H9 (cell line): ENCODE measurements around the gene TBC1D22A. TPM values are rescaled to one million over a fixed set of nuclear protein-coding genes. Genes with fewer than 3 reads are reported as not detected.

ENCODE experiments used
- DNase-seq: peaks from one replicate; pipeline ENCODE4 v3.0.0-alpha.2; 2017
- H2AFZ ChIP-seq: one replicate; pipeline ENCODE4 v1.6.1; 2013; ENCODE audit warnings: mild to moderate bottlenecking, low read length, control low read depth, moderate library complexity
- H2AK5ac ChIP-seq: 2 replicates; pipeline ENCODE4 v1.6.1; 2013; ENCODE audit warnings: low read length, control low read depth, mixed read lengths; ENCODE audit not compliant: insufficient read length
- H2BK120ac ChIP-seq: one replicate; pipeline ENCODE4 v1.6.1; 2013; ENCODE audit warnings: low read depth, mild to moderate bottlenecking, low read length, control low read depth, inconsistent platforms; ENCODE audit not compliant: poor library complexity, severe bottlenecking
- H2BK12ac ChIP-seq: 2 replicates; pipeline ENCODE4 v1.6.1; 2013; ENCODE audit warnings: low read length, control low read depth, mixed read lengths, low read depth; ENCODE audit not compliant: insufficient read length
- H2BK15ac ChIP-seq: 2 replicates; pipeline ENCODE4 v1.6.1; 2013; ENCODE audit warnings: low read depth, low read length, control low read depth
- H2BK20ac ChIP-seq: one replicate; pipeline ENCODE4 v1.6.1; 2013; ENCODE audit warnings: low read depth, mild to moderate bottlenecking, low read length, control low read depth, inconsistent platforms; ENCODE audit not compliant: poor library complexity, severe bottlenecking
- H2BK5ac ChIP-seq: 2 replicates; pipeline ENCODE4 v1.6.1; 2013; ENCODE audit warnings: low read length, control low read depth, mixed read lengths; ENCODE audit not compliant: insufficient read length
- H3K14ac ChIP-seq: 2 replicates; pipeline ENCODE4 v1.6.1; 2013; ENCODE audit warnings: low read length, control low read depth; ENCODE audit not compliant: insufficient read depth
- H3K18ac ChIP-seq: 2 replicates; pipeline ENCODE4 v1.6.1; 2013; ENCODE audit warnings: low read depth, mild to moderate bottlenecking, mixed read lengths, low read length, control low read depth; ENCODE audit not compliant: insufficient read length
- H3K23ac ChIP-seq: 2 replicates; pipeline ENCODE4 v1.6.1; 2013; ENCODE audit warnings: low read length, control low read depth, mixed read lengths, low read depth; ENCODE audit not compliant: insufficient read length
- H3K23me2 ChIP-seq: 2 replicates; pipeline ENCODE4 v1.6.1; 2013; ENCODE audit warnings: low read depth, mild to moderate bottlenecking, mixed read lengths, low read length, control low read depth; ENCODE audit not compliant: insufficient read length, poor library complexity, severe bottlenecking
- H3K27ac ChIP-seq: 2 replicates; pipeline ENCODE4 v1.5.1; 2013; ENCODE audit warnings: low read length, control low read depth, mixed read lengths, low read depth; ENCODE audit not compliant: insufficient read length
- H3K27me3 ChIP-seq: 2 replicates; pipeline ENCODE4 v1.6.1; 2013; ENCODE audit warnings: low read length, control low read depth, inconsistent platforms; ENCODE audit not compliant: insufficient read depth
- H3K4ac ChIP-seq: 2 replicates; pipeline ENCODE4 v1.6.1; 2013; ENCODE audit warnings: low read depth, mild to moderate bottlenecking, control low read depth, inconsistent platforms, low read length, moderate library complexity
- H3K4me1 ChIP-seq: 2 replicates; pipeline ENCODE4 v1.6.1; 2013; ENCODE audit warnings: low read length, control low read depth, inconsistent platforms; ENCODE audit not compliant: insufficient read depth
- H3K4me2 ChIP-seq: 2 replicates; pipeline ENCODE4 v1.6.1; 2013; ENCODE audit warnings: low read length, control low read depth, mixed read lengths; ENCODE audit not compliant: insufficient read length, insufficient read depth
- H3K56ac ChIP-seq: 2 replicates; pipeline ENCODE4 v1.6.1; 2013; ENCODE audit warnings: low read depth, mild to moderate bottlenecking, mixed read lengths, low read length, control low read depth; ENCODE audit not compliant: insufficient read length
- H3K79me1 ChIP-seq: 2 replicates; pipeline ENCODE4 v1.6.1; 2013; ENCODE audit warnings: low read depth, mild to moderate bottlenecking, moderate library complexity, low read length, control low read depth, inconsistent platforms; ENCODE audit not compliant: insufficient read depth, poor library complexity, severe bottlenecking
- H3K79me2 ChIP-seq: 2 replicates; pipeline ENCODE4 v1.6.1; 2013; ENCODE audit warnings: low read length, control low read depth, inconsistent platforms; ENCODE audit not compliant: insufficient read depth
- H3K9ac ChIP-seq: 2 replicates; pipeline ENCODE4 v1.6.1; 2013; ENCODE audit warnings: low read length, control low read depth, mixed read lengths; ENCODE audit not compliant: insufficient read length; ENCODE audit errors: extremely low read depth
- H3K9me3 ChIP-seq: one replicate; pipeline ENCODE4 v1.6.1; 2013; ENCODE audit warnings: low read depth, low read length, inconsistent platforms; ENCODE audit not compliant: control insufficient read depth
- H3T11ph ChIP-seq: one replicate; pipeline ENCODE4 v1.6.1; 2013; ENCODE audit warnings: mild to moderate bottlenecking, low read length, control low read depth, inconsistent platforms
- H4K20me1 ChIP-seq: one replicate; pipeline ENCODE4 v1.6.1; 2013; ENCODE audit not compliant: control insufficient read depth, insufficient read length, insufficient read depth
- H4K5ac ChIP-seq: 2 replicates; pipeline ENCODE4 v1.6.1; 2013; ENCODE audit warnings: low read depth, mild to moderate bottlenecking, mixed read lengths, low read length, control low read depth; ENCODE audit not compliant: insufficient read length
- H4K8ac ChIP-seq: replicated peaks from 2 replicates; pipeline ENCODE4 v1.6.1; 2013; ENCODE audit warnings: low read length, control low read depth, mixed read lengths, low read depth; ENCODE audit not compliant: insufficient read length
- H4K91ac ChIP-seq: 2 replicates; pipeline ENCODE4 v1.6.1; 2013; ENCODE audit warnings: low read depth, mild to moderate bottlenecking, moderate library complexity, mixed read lengths, low read length, control low read depth; ENCODE audit not compliant: insufficient read length
- H3K27ac Mint-ChIP-seq, 3 experiments: 2 replicates in 2 of 3; 3 replicates in 1 of 3; pipeline ENCODE4 v1.8.0; 2020 to 2021; ENCODE audit warnings: mixed read lengths in 3 of 3, mild to moderate bottlenecking in 1 of 3, moderate library complexity in 1 of 3
- H3K27me3 Mint-ChIP-seq: 2 replicates; pipeline ENCODE4 v1.8.0; 2021; ENCODE audit warnings: low read depth, mild to moderate bottlenecking, moderate library complexity, mixed read lengths
- H3K36me3 Mint-ChIP-seq, 3 experiments: 2 replicates in 2 of 3; 3 replicates in 1 of 3; pipeline ENCODE4 v1.8.0; 2020 to 2021; ENCODE audit warnings: low read depth in 3 of 3, mixed read lengths in 3 of 3; ENCODE audit not compliant: insufficient read depth in 1 of 3
- H3K4me1 Mint-ChIP-seq, 2 experiments: 2 replicates each; pipeline ENCODE4 v1.8.0; 2020; ENCODE audit warnings: mixed read lengths in 2 of 2
- H3K4me3 Mint-ChIP-seq, 2 experiments: 2 replicates in 1 of 2; 3 replicates in 1 of 2; pipeline ENCODE4 v1.8.0; 2020 to 2021; ENCODE audit warnings: mild to moderate bottlenecking in 2 of 2, mixed read lengths in 2 of 2, moderate library complexity in 1 of 2
- H3K9me3 Mint-ChIP-seq, 2 experiments: 2 replicates in 1 of 2; 3 replicates in 1 of 2; pipeline ENCODE4 v1.8.0; 2020; ENCODE audit warnings: mild to moderate bottlenecking in 2 of 2, mixed read lengths in 2 of 2, moderate library complexity in 1 of 2
- CTCF ChIP-seq: fragments of 200-600 bp; sonication (generic); conservative IDR thresholded peaks from 3 replicates; pipeline ENCODE4 v1.8.0; 2021; ENCODE audit warnings: antibody characterized with exemption, mild to moderate bottlenecking
- WGBS: extraction: QIAGEN DNeasy Blood & Tissue Kit; methylation state at CpG from one replicate; pipeline ENCODE4 v1.1.7; 2013; ENCODE audit warnings: missing lambda C conversion rate, low lambda C conversion rate, mixed read lengths; ENCODE audit not compliant: insufficient read length; ENCODE audit errors: extremely low coverage; 5-methylcytosine and 5-hydroxymethylcytosine counted together
- total RNA-seq: library from RNA; stranded (reverse); gene quantifications from 2 replicates; pipeline ENCODE4 v1.2.1, GENCODE V29; 2021

Gene TBC1D22A
- total RNA-seq, 1 experiment from 2014 or later: 20.8 TPM

GRCh38 chr22:47119181-47119580 lies 356.7 kb downstream of the TBC1D22A start:
- H3K4ac ChIP-seq: no peak overlapping the region
- H2AFZ ChIP-seq: no peak overlapping the region
- H3K56ac ChIP-seq: no peak overlapping the region
- H3K9me3 Mint-ChIP-seq: no peaks in the 10 kb centered on the region
- no peak overlapping the region for H2BK120ac ChIP-seq
- H3K4me3 Mint-ChIP-seq: no peak overlapping the region
- no peak overlapping the region for H3K23ac ChIP-seq
- H3K79me1 ChIP-seq: no peaks in the 10 kb centered on the region
- H3K4me1 Mint-ChIP-seq: peaks cover 9 to 13% of the 10 kb centered on the region in 2 experiments; a peak in 3 of 4 replicates
- no peaks in the 10 kb centered on the region for H4K20me1 ChIP-seq
- H3K27me3 ChIP-seq: no peaks in the 10 kb centered on the region
- no peak overlapping the region for H3K27ac ChIP-seq
- H3K4me1 ChIP-seq: no peaks in the 10 kb centered on the region; the same call in 1 of the 2 replicates
- H3K36me3 Mint-ChIP-seq: no peaks in the 10 kb centered on the region
- H3K18ac ChIP-seq: no peak overlapping the region
- TF ChIP-seq CTCF: no peak
- no peak overlapping the region for H2AK5ac ChIP-seq
- no peak overlapping the region for H3K9ac ChIP-seq
- no peak overlapping the region for H4K8ac ChIP-seq
- no peak overlapping the region for H2BK20ac ChIP-seq
- no peak overlapping the region for H3K4me2 ChIP-seq
- H4K91ac ChIP-seq: no peak overlapping the region
- no peaks in the 10 kb centered on the region for H3K9me3 ChIP-seq
- H3K14ac ChIP-seq: no peak overlapping the region
- no CpG with 5 or more reads among the region's 8 CpGs for WGBS
- no peak overlapping the region for H2BK15ac ChIP-seq
- no peaks in the 10 kb centered on the region for H3K79me2 ChIP-seq
- peak overlapping the region in 1 of 3 experiments; percentile 59; a peak in 1 of 7 replicates for H3K27ac Mint-ChIP-seq
- no peak overlapping the region for H3T11ph ChIP-seq
- H3K23me2 ChIP-seq: no peaks in the 10 kb centered on the region
- H3K27me3 Mint-ChIP-seq: no peaks in the 10 kb centered on the region; the same call in 1 of the 2 replicates
- DNase-seq: no peak
- H2BK12ac ChIP-seq: no peak overlapping the region
- no peak overlapping the region for H2BK5ac ChIP-seq
- H4K5ac ChIP-seq: no peak overlapping the region
